Aortic smooth muscle cell (primary cell): ENCODE measurements around the gene SLC8A1. TPM values are rescaled to one million over a fixed set of nuclear protein-coding genes. Genes with fewer than 3 reads are reported as not detected.

Source experiments
- total RNA-seq: library from RNA; depleted of rRNA; stranded (reverse); fragments of >200 nt; gene quantifications from 2 replicates; pipeline ENCODE4 v1.2.3, GENCODE V29; 2014

Gene SLC8A1
- total RNA-seq, result 11.6 and 31.2 TPM in 2 replicates

DNA sequence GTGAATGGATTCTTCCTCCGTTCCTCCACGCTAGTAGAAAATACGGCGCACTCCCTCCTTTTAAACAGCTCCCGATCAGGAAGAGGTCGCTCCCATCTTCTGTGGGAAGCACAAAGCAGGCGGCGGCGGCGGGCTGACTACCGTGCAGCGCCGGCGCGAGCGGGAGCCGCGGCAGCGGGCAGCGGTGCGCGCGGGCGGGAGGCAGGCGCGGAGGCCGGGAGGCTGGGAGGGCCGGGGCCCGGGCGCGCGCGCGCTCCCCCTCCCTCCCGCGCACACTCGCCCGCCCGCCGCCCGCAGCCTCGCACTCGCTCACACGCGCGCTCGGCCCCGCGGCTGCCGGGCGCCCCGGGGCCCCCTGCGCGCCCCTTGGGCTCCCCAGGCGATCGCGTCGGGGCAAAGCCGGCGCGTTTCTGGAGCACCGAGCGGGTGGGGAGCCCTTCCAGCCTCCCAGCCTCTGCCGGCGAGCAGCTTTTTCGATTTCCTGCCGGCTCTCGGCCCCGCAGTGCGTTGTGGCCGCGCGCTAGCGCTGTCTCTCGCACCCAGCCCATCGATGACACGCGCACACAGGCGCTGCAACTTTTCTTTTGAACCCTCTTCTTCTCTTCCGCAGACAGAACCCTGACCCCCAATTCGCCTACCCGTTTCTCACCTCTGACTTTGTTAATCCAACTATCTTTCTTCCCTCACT, at the start of gene SLC8A1:
Gene SLC8A1 (minus strand): TSS at position 173 of the 688 bp plus-strand sequence.

